Panc1 (cell line): ENCODE results near the gene SHANK3. TPM values are rescaled to one million over a fixed set of nuclear protein-coding genes. Genes with fewer than 3 reads are reported as not detected.

Source experiments
- ATAC-seq: fragments of 200-7000 bp; cut with Tn5 transposase; 2 replicates; pipeline ENCODE4 v1.9.1; 2020; ENCODE audit warnings: mild to moderate bottlenecking, moderate library complexity
- BruUV-seq: library from RNA; stranded (reverse); fragments of 400-500 nt; replicated peaks from 2 replicates; lab custom pipeline; 2021; lab: Mats Ljungman, UMichigan
- CTCF ChIA-PET: fragments of 300-600 bp; sonication (Branson Sonifier 250); formaldehyde crosslinking; loops from one replicate; lab custom pipeline; 2022; ENCODE audit warnings: antibody characterized with exemption; lab: Charles Lee
- POLR2A ChIA-PET: fragments of 300-600 bp; sonication (Branson Sonifier 250); formaldehyde crosslinking; loops from one replicate; lab custom pipeline; 2022; ENCODE audit warnings: antibody characterized with exemption; lab: Charles Lee
- DNase-seq: peaks from one replicate; pipeline ENCODE4 v3.0.0-alpha.2; 2010; ENCODE audit warnings: low read depth, low spot score
- H3K27ac ChIP-seq: 2 replicates; pipeline ENCODE4 v1.5.1; 2011; ENCODE audit warnings: mild to moderate bottlenecking, low read length, inconsistent platforms
- H3K27me3 ChIP-seq: fragments of 200-500 bp; sonication (Bioruptor generic); 2 replicates; pipeline ENCODE4 v1.6.0; 2014; ENCODE audit warnings: low read length, inconsistent platforms; ENCODE audit not compliant: control insufficient read depth, insufficient read depth
- H3K36me3 ChIP-seq: fragments of 200-500 bp; sonication (Bioruptor generic); 2 replicates; pipeline ENCODE4 v1.5.1; 2014; ENCODE audit warnings: inconsistent platforms, mild to moderate bottlenecking, low read length, moderate library complexity; ENCODE audit not compliant: control insufficient read depth, insufficient read depth
- H3K4me1 ChIP-seq: 2 replicates; pipeline ENCODE4 v1.5.1; 2011; ENCODE audit warnings: inconsistent platforms, mild to moderate bottlenecking, low read length, moderate library complexity; ENCODE audit not compliant: control insufficient read depth, insufficient read depth
- H3K4me3 ChIP-seq, 2 experiments: 2 replicates each; pipeline ENCODE4 v1.5.1; 2011 to 2012; ENCODE audit warnings: low read depth in 2 of 2, low read length in 2 of 2, mild to moderate bottlenecking in 2 of 2, inconsistent platforms in 1 of 2, moderate library complexity in 1 of 2
- H3K9me3 ChIP-seq: fragments of 200-500 bp; sonication (Bioruptor generic); 2 replicates; pipeline ENCODE4 v1.5.1; 2014; ENCODE audit warnings: low read depth, mild to moderate bottlenecking, inconsistent platforms, low read length, moderate library complexity; ENCODE audit not compliant: control insufficient read depth, insufficient read depth
- POLR2AphosphoS5 ChIP-seq: IDR thresholded peaks from 2 replicates; pipeline ENCODE4 v1.6.1; 2012; ENCODE audit warnings: mild to moderate bottlenecking, low read depth, low read length, moderate library complexity
- SIN3A ChIP-seq: IDR thresholded peaks from 2 replicates; pipeline ENCODE4 v1.6.1; 2012; ENCODE audit warnings: low read depth, mild to moderate bottlenecking, low read length, moderate library complexity, borderline replicate concordance; ENCODE audit not compliant: insufficient read depth
- TCF7L2 ChIP-seq: IDR thresholded peaks from 2 replicates; pipeline ENCODE4 v1.6.1; 2011; ENCODE audit warnings: mild to moderate bottlenecking, low read depth, low read length, inconsistent platforms
- in situ Hi-C: cut with HindIII; loops from 2 replicates; pipeline ENCODE4 v1.10.0; 2016; ENCODE audit warnings: low sequenced_read_pairs, low pct_unique_long_range_greater_than_20kb
- intact Hi-C: fragments of 100-400 bp; cut with micrococcal nuclease; formaldehyde crosslinking; loops from one replicate; pipeline ENCODE4 v1.10.0; 2022; ENCODE audit not compliant: unreplicated experiment
- total RNA-seq: library from RNA; stranded (reverse); gene quantifications from one replicate; pipeline ENCODE4 v1.2.1, GENCODE V29; 2021; ENCODE audit not compliant: unreplicated experiment
- TF ChIP-seq, protein P1 (sequence below): fragments of 450-650 bp; IDR thresholded peaks from 2 replicates; pipeline ENCODE4 v1.5.1; 2017; ENCODE audit warnings: mild to moderate bottlenecking
- TF ChIP-seq, protein P2 (sequence below), 2 experiments: IDR thresholded peaks; 2 replicates each; pipeline ENCODE4 v1.6.1; 2011 to 2012; ENCODE audit warnings: low read depth in 2 of 2, control low read depth in 1 of 2, low read length in 1 of 2, mild to moderate bottlenecking in 1 of 2, moderate library complexity in 1 of 2; ENCODE audit not compliant: insufficient read depth in 1 of 2

Gene SHANK3
- total RNA-seq, 1 experiment from 2014 or later, result 7.6 TPM

DNA sequence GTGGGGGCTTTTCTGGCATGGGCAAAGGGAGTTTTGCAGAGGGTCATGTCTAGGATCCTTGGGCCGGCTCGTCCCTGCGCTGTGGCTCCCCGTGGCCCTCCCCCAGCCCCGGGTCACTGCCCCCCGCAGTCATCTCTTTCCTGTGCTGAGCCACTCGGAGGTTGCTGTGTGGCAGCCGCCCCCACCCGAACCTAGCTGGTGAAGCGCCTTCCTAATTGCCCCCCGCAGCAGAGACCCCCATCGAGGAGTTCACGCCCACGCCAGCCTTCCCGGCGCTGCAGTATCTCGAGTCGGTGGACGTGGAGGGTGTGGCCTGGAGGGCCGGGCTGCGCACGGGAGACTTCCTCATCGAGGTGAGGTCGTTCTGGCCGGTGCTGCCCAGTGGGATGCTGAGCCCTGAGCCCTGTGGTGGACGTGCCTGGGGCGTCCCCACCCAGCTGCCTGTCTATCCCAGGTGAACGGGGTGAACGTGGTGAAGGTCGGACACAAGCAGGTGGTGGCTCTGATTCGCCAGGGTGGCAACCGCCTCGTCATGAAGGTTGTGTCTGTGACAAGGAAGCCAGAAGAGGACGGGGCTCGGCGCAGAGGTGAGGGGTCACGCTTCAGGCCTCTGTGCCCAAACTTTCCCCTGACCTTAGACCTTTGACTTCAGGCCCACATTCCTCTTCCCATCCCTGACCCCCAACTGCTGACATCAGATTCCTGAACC, 32.0 kb downstream of the SHANK3 start:
- intact Hi-C loops, result no loop called here
- in situ Hi-C loops, result no loop called here
- POLR2A ChIA-PET, result no interaction called here
- Histone ChIP-seq H3K36me3 (no peaks in the 10 kb centered on the region), H3K4me1 (no peaks in the 10 kb centered on the region), H3K9me3 (no peaks in the 10 kb centered on the region), H3K27ac (no peak overlapping the region), H3K27me3 (no peaks in the 10 kb centered on the region), H3K4me3 (no peak overlapping the region)
- CTCF ChIA-PET, result no interaction called here
- DNase-seq, result no peak
- no TSS peak for BruUV-seq
- TF ChIP-seq, protein P1, sequence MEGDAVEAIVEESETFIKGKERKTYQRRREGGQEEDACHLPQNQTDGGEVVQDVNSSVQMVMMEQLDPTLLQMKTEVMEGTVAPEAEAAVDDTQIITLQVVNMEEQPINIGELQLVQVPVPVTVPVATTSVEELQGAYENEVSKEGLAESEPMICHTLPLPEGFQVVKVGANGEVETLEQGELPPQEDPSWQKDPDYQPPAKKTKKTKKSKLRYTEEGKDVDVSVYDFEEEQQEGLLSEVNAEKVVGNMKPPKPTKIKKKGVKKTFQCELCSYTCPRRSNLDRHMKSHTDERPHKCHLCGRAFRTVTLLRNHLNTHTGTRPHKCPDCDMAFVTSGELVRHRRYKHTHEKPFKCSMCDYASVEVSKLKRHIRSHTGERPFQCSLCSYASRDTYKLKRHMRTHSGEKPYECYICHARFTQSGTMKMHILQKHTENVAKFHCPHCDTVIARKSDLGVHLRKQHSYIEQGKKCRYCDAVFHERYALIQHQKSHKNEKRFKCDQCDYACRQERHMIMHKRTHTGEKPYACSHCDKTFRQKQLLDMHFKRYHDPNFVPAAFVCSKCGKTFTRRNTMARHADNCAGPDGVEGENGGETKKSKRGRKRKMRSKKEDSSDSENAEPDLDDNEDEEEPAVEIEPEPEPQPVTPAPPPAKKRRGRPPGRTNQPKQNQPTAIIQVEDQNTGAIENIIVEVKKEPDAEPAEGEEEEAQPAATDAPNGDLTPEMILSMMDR, result no peak
- TF ChIP-seq, protein P2, sequence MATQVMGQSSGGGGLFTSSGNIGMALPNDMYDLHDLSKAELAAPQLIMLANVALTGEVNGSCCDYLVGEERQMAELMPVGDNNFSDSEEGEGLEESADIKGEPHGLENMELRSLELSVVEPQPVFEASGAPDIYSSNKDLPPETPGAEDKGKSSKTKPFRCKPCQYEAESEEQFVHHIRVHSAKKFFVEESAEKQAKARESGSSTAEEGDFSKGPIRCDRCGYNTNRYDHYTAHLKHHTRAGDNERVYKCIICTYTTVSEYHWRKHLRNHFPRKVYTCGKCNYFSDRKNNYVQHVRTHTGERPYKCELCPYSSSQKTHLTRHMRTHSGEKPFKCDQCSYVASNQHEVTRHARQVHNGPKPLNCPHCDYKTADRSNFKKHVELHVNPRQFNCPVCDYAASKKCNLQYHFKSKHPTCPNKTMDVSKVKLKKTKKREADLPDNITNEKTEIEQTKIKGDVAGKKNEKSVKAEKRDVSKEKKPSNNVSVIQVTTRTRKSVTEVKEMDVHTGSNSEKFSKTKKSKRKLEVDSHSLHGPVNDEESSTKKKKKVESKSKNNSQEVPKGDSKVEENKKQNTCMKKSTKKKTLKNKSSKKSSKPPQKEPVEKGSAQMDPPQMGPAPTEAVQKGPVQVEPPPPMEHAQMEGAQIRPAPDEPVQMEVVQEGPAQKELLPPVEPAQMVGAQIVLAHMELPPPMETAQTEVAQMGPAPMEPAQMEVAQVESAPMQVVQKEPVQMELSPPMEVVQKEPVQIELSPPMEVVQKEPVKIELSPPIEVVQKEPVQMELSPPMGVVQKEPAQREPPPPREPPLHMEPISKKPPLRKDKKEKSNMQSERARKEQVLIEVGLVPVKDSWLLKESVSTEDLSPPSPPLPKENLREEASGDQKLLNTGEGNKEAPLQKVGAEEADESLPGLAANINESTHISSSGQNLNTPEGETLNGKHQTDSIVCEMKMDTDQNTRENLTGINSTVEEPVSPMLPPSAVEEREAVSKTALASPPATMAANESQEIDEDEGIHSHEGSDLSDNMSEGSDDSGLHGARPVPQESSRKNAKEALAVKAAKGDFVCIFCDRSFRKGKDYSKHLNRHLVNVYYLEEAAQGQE (IDR thresholded peaks at IDR 0.05; ENCODE audit: insufficient read depth in 1 of 2, low read depth in 2 of 2, low read length in 1 of 2), result no peak
- TF ChIP-seq TCF7L2 (no peak), SIN3A (no peak), POLR2AphosphoS5 (no peak)
- no peak for ATAC-seq

DNA sequence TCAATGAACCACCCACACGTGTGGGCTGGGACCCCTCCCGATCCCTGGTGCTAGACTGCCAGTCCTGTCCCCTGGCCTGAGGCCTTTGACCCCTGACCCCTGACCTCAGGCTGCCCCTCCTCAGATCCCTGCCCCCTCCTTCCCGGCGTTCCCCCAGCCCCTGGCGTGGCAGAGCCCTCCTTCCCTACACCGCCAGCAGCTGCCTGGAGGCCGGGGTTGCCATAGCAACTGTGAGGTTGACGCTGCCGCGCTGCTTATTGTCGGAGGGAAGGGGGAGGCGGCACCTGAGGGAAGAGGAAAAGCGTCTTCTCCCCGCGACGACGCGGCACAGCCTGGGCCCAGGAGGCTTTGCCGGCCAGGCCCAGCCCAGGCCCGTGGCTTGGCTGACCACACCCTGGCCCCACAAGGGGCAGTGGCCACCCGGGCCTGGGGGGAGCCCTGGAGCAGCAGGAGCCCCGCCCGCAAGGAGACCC, 32.6 kb downstream of the SHANK3 start:
- Histone ChIP-seq H3K27me3 (no peaks in the 10 kb centered on the region), H3K4me1 (no peaks in the 10 kb centered on the region), H3K4me3 (no peak overlapping the region), H3K9me3 (no peaks in the 10 kb centered on the region), H3K27ac (no peak overlapping the region), H3K36me3 (no peaks in the 10 kb centered on the region)
- in situ Hi-C loops, result no loop called here
- no peak for DNase-seq
- ChIA-PET CTCF (no interaction called here), POLR2A (no interaction called here)
- intact Hi-C loops, result no loop called here
- ATAC-seq, result peak; percentile 53; the same call in 1 of the 2 replicates
- no TSS peak for BruUV-seq
- TF ChIP-seq SIN3A, result no peak
- TF ChIP-seq, protein P1, result no peak
- TF ChIP-seq TCF7L2, result no peak
- TF ChIP-seq, protein P2 (IDR thresholded peaks at IDR 0.05; ENCODE audit: insufficient read depth in 1 of 2, low read depth in 2 of 2, low read length in 1 of 2), result no peak
- no peak for TF ChIP-seq POLR2AphosphoS5
